Keratinocyte (primary cell): ENCODE results near the gene SMC1B. TPM values are rescaled to one million over a fixed set of nuclear protein-coding genes. Genes with fewer than 3 reads are reported as not detected.

Source experiments
- DNase-seq: peaks from one replicate; pipeline ENCODE4 v3.0.0-alpha.2; 2011; ENCODE audit warnings: low read depth, missing footprints, low spot score
- FAIRE-seq: peaks from 2 replicates; lab custom pipeline; 2011; peaks lifted over from hg19 to GRCh38; lab: Jason Lieb, UNC
- H2AFZ ChIP-seq: 2 replicates; pipeline ENCODE4 v1.6.0; 2012; ENCODE audit warnings: low read length, control low read depth, inconsistent platforms; ENCODE audit not compliant: control insufficient read depth
- H3K27ac ChIP-seq: 2 replicates; pipeline ENCODE4 v1.5.1; 2011; ENCODE audit warnings: low read length; ENCODE audit not compliant: control insufficient read depth, insufficient read depth
- H3K27me3 ChIP-seq: 3 replicates; pipeline ENCODE4 v1.6.0; 2011; ENCODE audit warnings: low read length; ENCODE audit not compliant: control insufficient read depth, insufficient read depth; ENCODE audit errors: extremely low read depth
- H3K36me3 ChIP-seq, 2 experiments: 2 replicates in 1 of 2; 3 replicates in 1 of 2; pipeline ENCODE4 v1.5.1; 2011; ENCODE audit warnings: low read length in 2 of 2, mild to moderate bottlenecking in 1 of 2; ENCODE audit not compliant: control insufficient read depth in 2 of 2, insufficient read depth in 2 of 2; ENCODE audit errors: extremely low read depth in 1 of 2
- H3K4me1 ChIP-seq: 3 replicates; pipeline ENCODE4 v1.5.1; 2011; ENCODE audit warnings: low read length; ENCODE audit not compliant: control insufficient read depth, insufficient read depth; ENCODE audit errors: extremely low read depth
- H3K4me2 ChIP-seq: 3 replicates; pipeline ENCODE4 v1.6.0; 2011; ENCODE audit warnings: low read depth, low read length; ENCODE audit not compliant: control insufficient read depth, insufficient read depth; ENCODE audit errors: extremely low read depth
- H3K4me3 ChIP-seq, 3 experiments: fragments of 200-600 bp in 1 of 3; sonication (generic) in 1 of 3; 2 replicates in 2 of 3; 3 replicates in 1 of 3; pipeline ENCODE4 v1.5.1; 2011 to 2016; ENCODE audit warnings: low read length in 3 of 3, mild to moderate bottlenecking in 3 of 3, control low read depth in 2 of 3, inconsistent platforms in 1 of 3, low read depth in 1 of 3, mixed read lengths in 1 of 3, mixed run types in 1 of 3, moderate library complexity in 1 of 3; ENCODE audit not compliant: control insufficient read depth in 2 of 3, insufficient read depth in 2 of 3; ENCODE audit errors: extremely low read depth in 1 of 3
- H3K79me2 ChIP-seq: 2 replicates; pipeline ENCODE4 v1.6.0; 2012; ENCODE audit warnings: low read length; ENCODE audit not compliant: control insufficient read depth, insufficient read depth
- H3K9ac ChIP-seq: 3 replicates; pipeline ENCODE4 v1.6.0; 2011; ENCODE audit warnings: low read length; ENCODE audit not compliant: control insufficient read depth, insufficient read depth; ENCODE audit errors: extremely low read depth
- H3K9me1 ChIP-seq: 3 replicates; pipeline ENCODE4 v1.6.0; 2011; ENCODE audit warnings: low read length; ENCODE audit not compliant: control insufficient read depth, insufficient read depth; ENCODE audit errors: extremely low read depth
- H3K9me3 ChIP-seq: 2 replicates; pipeline ENCODE4 v1.5.1; 2012; ENCODE audit warnings: low read depth, low read length; ENCODE audit not compliant: control insufficient read depth
- H4K20me1 ChIP-seq: 3 replicates; pipeline ENCODE4 v1.6.0; 2011; ENCODE audit warnings: low read length; ENCODE audit not compliant: control insufficient read depth, insufficient read depth; ENCODE audit errors: extremely low read depth
- EZH2 ChIP-seq: IDR thresholded peaks from one replicate; pipeline ENCODE4 v1.6.1; 2012; ENCODE audit warnings: inconsistent platforms, mild to moderate bottlenecking, low read length, moderate library complexity
- dilution Hi-C: fragments of 300-500 bp; cut with MboI; formaldehyde crosslinking; loops from one replicate; pipeline ENCODE4 v1.7.0; 2020; ENCODE audit warnings: low sequenced_read_pairs; ENCODE audit not compliant: extremely low pct_ligation_motif_present
- polyA plus RNA-seq, 5 experiments: library from polyadenylated mRNA; depleted of rRNA in 3 of 5; stranded (reverse) in 3 of 5; stranded (forward) in 1 of 5; unstranded in 1 of 5; fragments of >200 nt; gene quantifications; 1 replicate in 1 of 5; 2 replicates in 3 of 5; 3 replicates in 1 of 5; pipeline versions ENCODE4 v1.2.1 to v1.2.3, GENCODE V29; 2011 to 2012; ENCODE audit warnings: missing spikeins in 2 of 5, low read depth in 1 of 5, low replicate concordance in 1 of 5
- TF ChIP-seq, protein P1 (sequence below), 3 experiments: IDR thresholded peaks in 1 of 3; conservative IDR thresholded peaks in 1 of 3; optimal IDR thresholded peaks in 1 of 3; 2 replicates in 2 of 3; 3 replicates in 1 of 3; pipeline versions ENCODE3 to v1.5.1; 2011; ENCODE audit warnings: low read length in 3 of 3, mild to moderate bottlenecking in 3 of 3, moderate library complexity in 2 of 3, control low read depth in 1 of 3, inconsistent platforms in 1 of 3; ENCODE audit not compliant: insufficient read depth in 2 of 3; ENCODE audit errors: extremely low read depth in 1 of 3

The SMC1B gene
- polyA plus RNA-seq, 1 donor (not counting 4 experiments of a cell fraction or from before 2014, with no cell fraction given) = not detected

DNA sequence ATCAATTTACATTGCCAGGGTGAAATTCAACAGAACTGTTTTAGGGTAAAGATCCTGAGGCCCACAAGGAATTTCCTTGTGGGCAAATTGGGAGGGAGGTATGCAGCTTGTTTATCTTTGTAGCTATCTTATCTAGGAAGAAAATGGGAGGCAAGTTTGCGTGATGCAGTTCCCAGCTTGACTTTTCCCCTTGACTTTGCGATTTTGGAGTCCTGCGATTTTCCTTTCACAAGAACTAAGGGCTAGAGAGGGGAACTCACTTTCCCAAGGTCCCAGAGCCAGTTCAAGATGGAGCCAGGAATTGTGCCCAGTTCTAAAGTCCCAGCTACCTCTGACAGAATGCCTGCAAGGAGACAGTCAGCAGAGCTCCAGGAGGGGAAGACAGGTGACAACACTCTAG is 30.8 kb upstream of the SMC1B start:
- H3K9me1 ChIP-seq = no peaks in the 10 kb centered on the region
- no peak for FAIRE-seq
- H3K4me2 ChIP-seq = no peak overlapping the region
- H3K4me3 ChIP-seq = no peak overlapping the region
- no peak overlapping the region for H2AFZ ChIP-seq
- H4K20me1 ChIP-seq = no peaks in the 10 kb centered on the region
- H3K27me3 ChIP-seq = no peaks in the 10 kb centered on the region
- no peaks in the 10 kb centered on the region for H3K79me2 ChIP-seq
- H3K36me3 ChIP-seq = no peaks in the 10 kb centered on the region
- no peak for DNase-seq
- no peaks in the 10 kb centered on the region for H3K9me3 ChIP-seq
- H3K9ac ChIP-seq = no peak overlapping the region
- peaks cover 6% of the 10 kb centered on the region for H3K4me1 ChIP-seq
- TF ChIP-seq, protein P1, sequence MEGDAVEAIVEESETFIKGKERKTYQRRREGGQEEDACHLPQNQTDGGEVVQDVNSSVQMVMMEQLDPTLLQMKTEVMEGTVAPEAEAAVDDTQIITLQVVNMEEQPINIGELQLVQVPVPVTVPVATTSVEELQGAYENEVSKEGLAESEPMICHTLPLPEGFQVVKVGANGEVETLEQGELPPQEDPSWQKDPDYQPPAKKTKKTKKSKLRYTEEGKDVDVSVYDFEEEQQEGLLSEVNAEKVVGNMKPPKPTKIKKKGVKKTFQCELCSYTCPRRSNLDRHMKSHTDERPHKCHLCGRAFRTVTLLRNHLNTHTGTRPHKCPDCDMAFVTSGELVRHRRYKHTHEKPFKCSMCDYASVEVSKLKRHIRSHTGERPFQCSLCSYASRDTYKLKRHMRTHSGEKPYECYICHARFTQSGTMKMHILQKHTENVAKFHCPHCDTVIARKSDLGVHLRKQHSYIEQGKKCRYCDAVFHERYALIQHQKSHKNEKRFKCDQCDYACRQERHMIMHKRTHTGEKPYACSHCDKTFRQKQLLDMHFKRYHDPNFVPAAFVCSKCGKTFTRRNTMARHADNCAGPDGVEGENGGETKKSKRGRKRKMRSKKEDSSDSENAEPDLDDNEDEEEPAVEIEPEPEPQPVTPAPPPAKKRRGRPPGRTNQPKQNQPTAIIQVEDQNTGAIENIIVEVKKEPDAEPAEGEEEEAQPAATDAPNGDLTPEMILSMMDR (optimal IDR thresholded peaks at IDR 0.05 in 1 of 3, IDR thresholded peaks at IDR 0.05 in 1 of 3, conservative IDR thresholded peaks at IDR 0.05 in 1 of 3; ENCODE audit: extremely low read depth in 1 of 3, insufficient read depth in 2 of 3, low read length in 3 of 3) = no peak
- TF ChIP-seq EZH2 = no peak
- dilution Hi-C loops = no loop called here
- no peak overlapping the region for H3K27ac ChIP-seq

DNA sequence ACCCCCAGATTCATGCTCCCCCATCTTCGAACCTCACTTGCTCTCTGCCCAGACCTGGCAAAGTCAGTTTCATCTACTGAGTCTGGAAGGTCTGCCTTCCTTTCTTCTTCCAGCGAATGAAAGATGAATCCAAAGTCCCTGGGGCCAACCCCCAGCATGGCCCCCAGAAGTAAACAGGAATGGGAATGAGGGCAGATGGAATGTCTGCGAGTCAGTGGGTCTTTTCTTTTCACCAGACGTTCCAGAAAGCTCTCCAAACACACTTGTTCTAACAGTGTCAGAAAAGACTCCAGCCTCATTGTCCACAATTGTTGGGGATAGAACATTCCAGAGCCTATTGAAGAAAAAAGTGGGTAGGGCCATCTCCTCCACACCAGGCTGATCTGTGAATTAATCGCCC is 28.7 kb upstream of the SMC1B start:
- no peak overlapping the region for H3K9ac ChIP-seq
- DNase-seq (no peak), FAIRE-seq (no peak)
- dilution Hi-C loops = no loop called here
- TF ChIP-seq EZH2 = no peak
- TF ChIP-seq, protein P1 (optimal IDR thresholded peaks at IDR 0.05 in 1 of 3, IDR thresholded peaks at IDR 0.05 in 1 of 3, conservative IDR thresholded peaks at IDR 0.05 in 1 of 3; ENCODE audit: extremely low read depth in 1 of 3, insufficient read depth in 2 of 3, low read length in 3 of 3) = no peak
- H3K4me2 ChIP-seq = no peak overlapping the region
- H2AFZ ChIP-seq = no peak overlapping the region
- H3K9me1 ChIP-seq = no peaks in the 10 kb centered on the region
- peaks cover 6% of the 10 kb centered on the region for H3K4me1 ChIP-seq
- H3K27me3 ChIP-seq = no peaks in the 10 kb centered on the region
- H3K79me2 ChIP-seq = no peaks in the 10 kb centered on the region
- H4K20me1 ChIP-seq = no peaks in the 10 kb centered on the region
- no peak overlapping the region for H3K4me3 ChIP-seq
- no peaks in the 10 kb centered on the region for H3K9me3 ChIP-seq
- H3K36me3 ChIP-seq = no peaks in the 10 kb centered on the region
- no peak overlapping the region for H3K27ac ChIP-seq
